Stimulated activated naive CD4-positive, alpha-beta T cell (primary cell): Measurements from ENCODE around the gene TLR4.

Experiments
- DNase-seq, 6 experiments: peaks; one replicate each; lab custom pipeline; 2025; lab: John Stamatoyannopoulos, UW

Gene TLR4

GRCh38 chr9:117715411-117715989 is 11.3 kb downstream of the TLR4 start:
- no peak for DNase-seq

GRCh38 chr9:117718085-117718484 is 13.9 kb downstream of the TLR4 start:
- DNase-seq = no peak

GRCh38 chr9:117718701-117719100 is 14.5 kb downstream of the TLR4 start:
- DNase-seq = no peak

GRCh38 chr9:117719161-117719920 is 15.1 kb downstream of the TLR4 start:
- DNase-seq = no peak

- no peak for DNase-seq
Measured at GRCh38 chr9:117720066-117720465, 15.9 kb downstream of the TLR4 start.

- no peak for DNase-seq
Measured at GRCh38 chr9:117720555-117720954, 16.4 kb downstream of the TLR4 start.

GRCh38 chr9:117720987-117721386 is 16.8 kb downstream of the TLR4 start:
- DNase-seq = no peak

- no peak for DNase-seq
Measured at GRCh38 chr9:117722108-117722761, 18.0 kb downstream of the TLR4 start.

GRCh38 chr9:117723986-117724625 is 19.9 kb downstream of the TLR4 start:
- no peak for DNase-seq

GRCh38 chr9:117725426-117725887 is 21.3 kb downstream of the TLR4 start:
- no peak for DNase-seq

GRCh38 chr9:117729375-117729774 is 25.2 kb downstream of the TLR4 start:
- no peak for DNase-seq

- DNase-seq = no peak
Measured at GRCh38 chr9:117732494-117732893, 28.3 kb downstream of the TLR4 start.

- DNase-seq = no peak
Measured at GRCh38 chr9:117733465-117733864, 29.3 kb downstream of the TLR4 start.

- DNase-seq = no peak
Measured at GRCh38 chr9:117734082-117734481, 29.9 kb downstream of the TLR4 start.

- DNase-seq = no peak
Measured at GRCh38 chr9:117734523-117735314, 30.5 kb downstream of the TLR4 start.

- no peak for DNase-seq
Measured at GRCh38 chr9:117737721-117738226, 33.6 kb downstream of the TLR4 start.

GRCh38 chr9:117739206-117739605 is 35.0 kb downstream of the TLR4 start:
- DNase-seq = no peak

- DNase-seq = no peak
Measured at GRCh38 chr9:117739624-117740347, 35.6 kb downstream of the TLR4 start.

- DNase-seq = no peak
Measured at GRCh38 chr9:117742131-117742530, 37.9 kb downstream of the TLR4 start.

GRCh38 chr9:117744369-117744768 is 40.2 kb downstream of the TLR4 start:
- DNase-seq = no peak

GRCh38 chr9:117744856-117745389 is 40.7 kb downstream of the TLR4 start:
- no peak for DNase-seq
